DMS153 treated with DMSO at 0.1 percent for 48 hours (cell line): ENCODE data around the gene ANO2.

Experiments used
- DNase-seq: peaks from one replicate; lab custom pipeline; 2025; ENCODE audit not compliant: unreplicated experiment; lab: John Stamatoyannopoulos, UW

ANO2 gene

GRCh38 chr12:5945071-5946008 lies at the start of gene ANO2:
Gene ANO2, minus strand, starts transcription at chr12:5945259. Its CDS starts 42 bp downstream, at chr12:5945217.
- DNase-seq = no peak

DNA sequence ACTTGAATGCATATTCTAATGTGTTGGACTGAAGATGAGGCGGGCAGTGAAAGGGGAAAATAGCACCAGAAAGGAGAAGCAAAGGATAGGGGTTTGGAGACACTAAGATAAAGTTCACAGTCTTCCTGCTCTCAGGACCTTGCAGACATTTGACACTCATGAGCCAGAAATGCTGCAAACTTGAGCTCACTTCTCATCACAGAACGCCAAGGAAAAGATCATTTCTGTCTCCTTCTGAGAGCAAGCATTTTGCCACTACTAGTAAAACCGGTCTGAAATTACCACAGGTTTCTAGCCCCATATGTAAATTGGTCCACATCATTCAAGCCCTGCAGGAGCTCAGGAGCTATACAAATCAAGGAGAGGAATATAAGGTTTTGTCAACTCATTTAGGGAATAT lies 44.6 kb upstream of the ANO2 start:
- no peak for DNase-seq

- DNase-seq = peak; percentile 49
Observed at GRCh38 chr12:5988659-5989116, 43.6 kb upstream of the ANO2 start.

DNA sequence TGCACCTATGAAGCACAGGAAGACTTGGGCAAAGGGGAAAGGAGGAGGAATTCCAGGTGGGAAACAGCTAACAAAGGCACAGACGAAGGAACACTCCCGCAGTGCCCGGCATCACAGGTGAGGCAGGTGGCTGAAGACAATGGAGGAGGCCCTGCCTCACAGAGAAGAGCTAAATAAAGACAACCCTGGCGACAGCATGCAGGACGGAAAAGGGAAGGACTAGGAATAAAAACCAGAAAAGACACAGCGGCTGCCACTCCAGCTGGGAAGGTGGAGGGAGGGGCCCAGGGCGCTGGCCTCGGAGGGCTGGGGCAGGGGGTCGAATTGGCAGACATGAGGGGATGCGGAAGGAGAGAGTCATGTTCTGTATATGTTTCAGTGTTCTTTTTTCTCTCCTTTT lies 43.0 kb upstream of the ANO2 start:
- DNase-seq = peak; percentile 31

GRCh38 chr12:5987573-5987972 lies 42.5 kb upstream of the ANO2 start:
- DNase-seq = no peak

DNA sequence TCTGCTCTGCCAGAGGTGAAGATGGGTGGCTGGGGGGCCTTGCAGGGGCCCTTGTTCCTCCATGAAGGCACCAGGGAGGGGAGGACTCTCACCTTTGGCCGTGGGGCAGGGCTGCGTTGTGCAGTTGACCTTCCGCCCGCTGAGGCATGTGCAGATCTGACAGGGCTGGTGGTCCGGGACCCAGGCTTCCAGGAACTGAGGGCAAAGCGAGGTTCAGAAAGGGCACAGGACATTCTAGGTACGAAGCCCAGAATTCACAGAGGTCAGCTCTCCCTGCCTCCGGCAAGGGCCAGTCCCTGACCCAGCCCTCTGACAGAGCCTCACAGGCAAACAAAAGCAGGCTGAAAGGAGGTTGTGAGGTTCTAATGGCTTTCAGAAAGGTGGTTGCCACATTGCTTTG lies 40.4 kb upstream of the ANO2 start:
- no peak for DNase-seq

DNA sequence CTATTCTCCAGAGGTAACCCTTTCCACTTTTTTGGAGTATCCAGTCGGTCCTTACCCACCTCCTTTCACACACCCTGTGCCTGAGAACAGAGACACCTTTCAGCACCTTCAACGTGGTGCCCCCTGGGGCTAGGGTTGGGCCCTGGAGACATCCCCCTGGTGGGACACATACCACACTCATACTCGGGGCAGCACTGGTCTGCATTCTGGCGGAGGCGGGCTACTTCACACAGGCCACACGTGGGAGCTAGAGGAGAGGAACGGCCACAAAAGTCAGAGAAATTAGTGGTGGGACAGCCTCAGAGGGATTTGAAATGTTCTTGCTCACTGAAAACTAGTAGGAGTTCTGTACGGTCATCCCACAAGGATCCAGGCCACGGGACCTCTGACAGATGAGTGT lies 39.8 kb upstream of the ANO2 start:
- no peak for DNase-seq

GRCh38 chr12:5982106-5982505 lies 37.0 kb upstream of the ANO2 start:
- no peak for DNase-seq

- DNase-seq = no peak
Observed at GRCh38 chr12:5977556-5977955, 32.5 kb upstream of the ANO2 start.

- no peak for DNase-seq
Observed at GRCh38 chr12:5976711-5977110, 31.7 kb upstream of the ANO2 start.

DNA sequence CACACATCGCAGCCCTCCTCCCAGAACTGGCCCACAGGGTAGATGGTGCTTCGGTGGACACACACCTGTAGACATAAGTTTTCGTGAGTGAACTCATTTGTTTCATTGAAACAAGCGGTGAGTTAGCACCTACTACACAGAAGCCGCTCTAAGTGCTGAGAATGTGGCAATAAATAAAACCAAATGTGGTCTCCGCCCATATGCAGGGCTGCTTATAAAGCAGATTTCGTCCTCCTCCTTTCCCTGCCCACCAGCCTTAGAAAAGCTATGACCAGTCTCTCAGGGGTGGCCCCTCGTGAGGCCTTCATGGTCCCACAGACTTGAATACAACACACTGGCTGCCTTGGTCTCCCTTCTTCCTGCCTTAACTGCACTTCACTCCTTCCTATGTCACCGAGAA lies 31.1 kb upstream of the ANO2 start:
- no peak for DNase-seq

DNA sequence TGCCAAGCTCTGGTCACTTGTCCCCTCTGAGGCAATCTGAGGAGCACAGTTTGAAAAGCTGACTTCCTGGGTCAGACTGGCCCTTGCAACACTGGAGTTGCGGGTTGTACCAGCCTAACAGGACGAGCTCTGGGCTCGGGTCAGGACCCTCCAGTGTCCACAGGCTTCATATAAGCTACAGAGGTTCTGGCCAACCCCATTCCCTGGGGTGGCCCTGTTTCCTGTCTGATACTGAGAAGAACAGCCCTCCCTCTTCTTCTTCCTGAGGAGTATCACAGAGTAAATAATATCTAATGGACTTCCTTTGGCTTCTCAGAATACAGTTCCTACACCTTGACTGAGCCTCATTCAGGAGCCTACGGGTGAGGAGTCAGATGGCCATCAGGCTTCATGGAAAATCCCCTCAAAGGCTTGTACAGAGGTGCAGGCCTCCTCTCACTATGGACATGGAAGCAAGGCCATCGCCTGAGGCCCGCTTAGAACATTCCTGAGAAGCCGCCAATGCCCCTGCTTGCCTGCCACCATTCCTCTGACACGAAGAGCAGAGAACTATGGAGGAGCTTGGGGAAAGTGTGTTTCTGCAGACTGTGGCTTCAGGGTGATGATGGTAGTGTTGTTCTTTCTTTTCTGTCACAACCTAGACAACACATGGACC lies 28.5 kb upstream of the ANO2 start:
- DNase-seq = no peak

- DNase-seq = no peak
Observed at GRCh38 chr12:5972387-5972786, 27.3 kb upstream of the ANO2 start.

- no peak for DNase-seq
Observed at GRCh38 chr12:5971194-5971850, 26.3 kb upstream of the ANO2 start.

DNA sequence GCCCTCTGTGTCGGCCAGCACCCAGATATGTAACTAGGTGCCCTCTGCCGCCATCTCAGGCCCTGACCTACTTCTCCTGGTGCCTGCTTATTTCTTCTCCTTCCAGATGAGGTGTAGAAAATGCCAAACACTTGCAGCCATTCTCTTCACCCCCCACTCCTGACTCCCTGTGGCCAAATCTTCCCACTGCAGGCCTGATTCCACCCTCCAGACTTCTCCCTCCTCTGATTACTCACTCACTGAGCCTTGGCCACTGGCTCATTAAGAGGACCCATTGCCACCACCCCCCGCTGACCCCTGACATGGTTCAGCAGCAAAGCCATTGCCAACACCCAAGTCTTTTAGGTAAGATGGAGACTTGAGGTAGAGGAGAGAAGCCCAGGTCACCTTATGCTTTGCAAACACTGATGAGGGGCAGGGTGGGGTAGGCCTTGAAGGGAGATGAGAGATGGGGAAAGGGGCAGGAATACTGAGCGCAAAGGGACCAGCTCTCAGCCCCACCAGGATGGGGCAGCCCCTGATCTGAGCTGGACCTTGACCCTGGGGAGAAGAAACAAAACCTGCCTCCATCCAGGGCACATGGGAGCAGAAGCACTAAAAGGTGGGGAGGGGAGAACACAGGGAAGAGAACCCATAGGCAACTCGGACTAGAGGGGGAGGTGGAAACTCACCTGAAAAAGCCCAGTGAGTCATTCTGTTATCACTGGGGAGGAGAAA lies 25.1 kb upstream of the ANO2 start:
- no peak for DNase-seq

DNA sequence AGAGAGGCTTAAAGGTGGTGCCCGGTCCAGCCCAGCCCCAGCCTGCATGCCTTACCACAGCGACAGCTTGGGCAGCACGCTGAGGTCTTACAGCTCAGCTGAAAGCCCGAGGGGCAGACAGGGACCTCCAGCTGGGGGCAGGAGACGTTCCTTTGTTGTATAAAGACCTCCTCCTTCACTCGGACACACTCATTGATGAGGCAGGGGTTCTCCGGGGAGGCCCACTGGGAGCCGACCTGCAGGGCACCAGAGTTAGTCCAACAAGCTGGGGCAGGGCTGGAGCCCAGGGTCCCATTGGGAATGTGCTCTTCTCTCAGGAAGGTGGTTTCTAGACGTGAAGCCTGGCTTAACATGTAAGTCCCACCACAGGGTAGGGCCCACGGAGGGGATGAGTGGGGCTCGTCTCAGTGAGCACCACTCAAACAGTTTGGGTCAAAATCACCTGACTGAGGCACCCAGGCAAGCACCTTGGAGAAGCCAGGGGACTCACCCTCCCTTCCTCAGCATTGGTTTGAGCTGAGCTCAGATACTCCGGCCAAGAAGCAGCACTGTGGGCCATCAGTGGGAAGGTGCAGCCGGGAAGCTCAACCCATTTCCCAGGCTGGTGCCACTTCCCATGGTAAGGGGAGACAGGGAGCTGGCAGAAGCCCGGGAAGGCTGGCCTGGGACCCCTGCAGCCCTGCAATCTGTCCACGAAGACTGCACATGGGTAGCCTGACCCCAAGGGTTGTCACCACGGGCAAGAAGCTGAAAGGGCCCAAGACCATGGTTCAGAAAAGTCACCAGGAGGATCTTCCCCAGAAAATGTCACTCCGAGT lies 24.3 kb upstream of the ANO2 start:
- DNase-seq = no peak

GRCh38 chr12:5967645-5968415 lies 22.8 kb upstream of the ANO2 start:
- DNase-seq = no peak

- DNase-seq = no peak
Observed at GRCh38 chr12:5966486-5967095, 21.5 kb upstream of the ANO2 start.

- DNase-seq = peak; percentile 22
Observed at GRCh38 chr12:5965950-5966383, 20.9 kb upstream of the ANO2 start.
